Activated CD4-positive, alpha-beta T cell treated with anti-CD3 and anti-CD28 coated beads, Interleukin-2, amount 10 ng/mL, durations not matched to agents 7 days and 5 days (primary cell): ENCODE data around the gene MRPL19. TPM values are rescaled to one million over a fixed set of nuclear protein-coding genes. Genes with fewer than 3 reads are reported as not detected.

ENCODE experiments used
- CTCF ChIA-PET: fragments of 350-600 bp; sonication (Branson Sonifier 250); formaldehyde crosslinking; loops from one replicate; lab custom pipeline; 2021; ENCODE audit warnings: antibody characterized with exemption; lab: Charles Lee
- POLR2A ChIA-PET: fragments of 350-600 bp; sonication (Branson Sonifier 250); formaldehyde crosslinking; loops from one replicate; lab custom pipeline; 2021; ENCODE audit warnings: antibody characterized with exemption; lab: Charles Lee
- DNase-seq: peaks from one replicate; pipeline ENCODE4 v3.0.0-alpha.2; 2020
- H3K27ac Mint-ChIP-seq: one replicate; pipeline ENCODE4 v1.8.0; 2021; ENCODE audit warnings: mild to moderate bottlenecking, moderate library complexity, mixed read lengths
- H3K27me3 Mint-ChIP-seq: one replicate; pipeline ENCODE4 v1.8.0; 2021; ENCODE audit warnings: mixed read lengths
- H3K36me3 Mint-ChIP-seq: one replicate; pipeline ENCODE4 v1.8.0; 2021; ENCODE audit warnings: low read depth, mixed read lengths
- H3K4me1 Mint-ChIP-seq: one replicate; pipeline ENCODE4 v1.8.0; 2021; ENCODE audit warnings: mixed read lengths
- H3K4me3 Mint-ChIP-seq: one replicate; pipeline ENCODE4 v1.8.0; 2021; ENCODE audit warnings: mild to moderate bottlenecking, moderate library complexity, mixed read lengths
- H3K9me3 Mint-ChIP-seq: one replicate; pipeline ENCODE4 v1.8.0; 2021; ENCODE audit warnings: mixed read lengths
- total RNA-seq, 2 experiments: library from RNA; stranded (reverse); gene quantifications; one replicate each; pipeline ENCODE4 v1.2.3, GENCODE V29; 2021

Gene MRPL19
- total RNA-seq: 10 to 100 TPM; 33.9 to 38.3 TPM

- ChIA-PET POLR2A (interaction anchor here (0.7 kb wide), 1 partner anchor 809 kb away, joined by 3 read pairs; no protein-coding TSS in a partner anchor), CTCF (interaction anchor here (2.6 kb wide), 2 partner anchors 10 to 64 kb away, joined by 11 to 14 read pairs; partner anchors contain the start of gene GCFC2)
- Mint-ChIP-seq H3K27me3 (no peaks in the 10 kb centered on the region), H3K4me3 (peak within 1 kb of the TSS; percentile 94), H3K36me3 (peaks cover 26% of the 10 kb centered on the region), H3K4me1 (peaks cover 33% of the 10 kb centered on the region), H3K9me3 (no peaks in the 10 kb centered on the region), H3K27ac (peak within 1 kb of the TSS; percentile 95)
- DNase-seq: peak; percentile 86
Observed at GRCh38 chr2:75646583-75647425, at the start of gene MRPL19. Gene MRPL19 (plus strand): TSS chr2:75646783. CDS start chr2:75646808, 25 bp downstream.

- no peak for DNase-seq
- no peak overlapping the region for H3K4me3 Mint-ChIP-seq
- H3K4me1 Mint-ChIP-seq: no peaks in the 10 kb centered on the region
- peaks cover 10% of the 10 kb centered on the region for H3K27me3 Mint-ChIP-seq
- no peaks in the 10 kb centered on the region for H3K9me3 Mint-ChIP-seq
- H3K36me3 Mint-ChIP-seq: no peaks in the 10 kb centered on the region
- H3K27ac Mint-ChIP-seq: no peak overlapping the region
- ChIA-PET POLR2A (no interaction called here), CTCF (interaction anchor here (0.6 kb wide), 1 partner anchor 462 kb away, joined by 5 read pairs; no protein-coding TSS in a partner anchor)
Observed at GRCh38 chr2:75596784-75597183, 49.8 kb upstream of the MRPL19 start.

GRCh38 chr2:75597949-75598348, 48.6 kb upstream of the MRPL19 start:
- Mint-ChIP-seq H3K36me3 (no peaks in the 10 kb centered on the region), H3K4me3 (no peak overlapping the region), H3K27me3 (peaks cover 10% of the 10 kb centered on the region), H3K4me1 (no peaks in the 10 kb centered on the region), H3K27ac (no peak overlapping the region), H3K9me3 (no peaks in the 10 kb centered on the region)
- CTCF ChIA-PET: no interaction called here
- POLR2A ChIA-PET: no interaction called here
- DNase-seq: no peak

- H3K27me3 Mint-ChIP-seq: peaks cover 10% of the 10 kb centered on the region
- no peaks in the 10 kb centered on the region for H3K36me3 Mint-ChIP-seq
- POLR2A ChIA-PET: no interaction called here
- no peak overlapping the region for H3K4me3 Mint-ChIP-seq
- no peaks in the 10 kb centered on the region for H3K4me1 Mint-ChIP-seq
- DNase-seq: no peak
- no peaks in the 10 kb centered on the region for H3K9me3 Mint-ChIP-seq
- CTCF ChIA-PET: no interaction called here
- H3K27ac Mint-ChIP-seq: no peak overlapping the region
Observed at GRCh38 chr2:75598589-75599155, 47.9 kb upstream of the MRPL19 start.

- Mint-ChIP-seq H3K36me3 (no peaks in the 10 kb centered on the region), H3K27ac (no peak overlapping the region), H3K4me3 (no peak overlapping the region), H3K4me1 (no peaks in the 10 kb centered on the region), H3K27me3 (peaks cover 23% of the 10 kb centered on the region), H3K9me3 (no peaks in the 10 kb centered on the region)
- CTCF ChIA-PET: interaction anchor here (1.5 kb wide), 1 partner anchor 8 kb away, joined by 5 read pairs; no protein-coding TSS in a partner anchor
- DNase-seq: no peak
- POLR2A ChIA-PET: no interaction called here
Observed at GRCh38 chr2:75600461-75601011, 46.0 kb upstream of the MRPL19 start.

GRCh38 chr2:75602724-75603342, 43.8 kb upstream of the MRPL19 start:
- POLR2A ChIA-PET: no interaction called here
- no peaks in the 10 kb centered on the region for H3K9me3 Mint-ChIP-seq
- no peak overlapping the region for H3K4me3 Mint-ChIP-seq
- no peak overlapping the region for H3K27ac Mint-ChIP-seq
- H3K27me3 Mint-ChIP-seq: peaks cover 35% of the 10 kb centered on the region
- no peak for DNase-seq
- no peaks in the 10 kb centered on the region for H3K4me1 Mint-ChIP-seq
- no peaks in the 10 kb centered on the region for H3K36me3 Mint-ChIP-seq
- CTCF ChIA-PET: no interaction called here

GRCh38 chr2:75603477-75603876, 43.1 kb upstream of the MRPL19 start:
- Mint-ChIP-seq H3K27ac (no peak overlapping the region), H3K36me3 (no peaks in the 10 kb centered on the region), H3K27me3 (peaks cover 40% of the 10 kb centered on the region), H3K9me3 (no peaks in the 10 kb centered on the region), H3K4me1 (no peaks in the 10 kb centered on the region), H3K4me3 (no peak overlapping the region)
- ChIA-PET POLR2A (no interaction called here), CTCF (no interaction called here)
- no peak for DNase-seq

GRCh38 chr2:75604484-75604883, 42.1 kb upstream of the MRPL19 start:
- Mint-ChIP-seq H3K27ac (no peak overlapping the region), H3K9me3 (no peaks in the 10 kb centered on the region), H3K36me3 (no peaks in the 10 kb centered on the region), H3K4me3 (no peak overlapping the region), H3K4me1 (no peaks in the 10 kb centered on the region), H3K27me3 (peaks cover 43% of the 10 kb centered on the region)
- ChIA-PET POLR2A (no interaction called here), CTCF (interaction anchor here (0.8 kb wide), 1 partner anchor 14 kb away, joined by 3 read pairs; no protein-coding TSS in a partner anchor)
- DNase-seq: no peak

- peaks cover 46% of the 10 kb centered on the region for H3K27me3 Mint-ChIP-seq
- CTCF ChIA-PET: interaction anchor here (0.6 kb wide), 1 partner anchor 124 kb away, joined by 4 read pairs; no protein-coding TSS in a partner anchor
- H3K9me3 Mint-ChIP-seq: no peaks in the 10 kb centered on the region
- POLR2A ChIA-PET: no interaction called here
- no peak overlapping the region for H3K4me3 Mint-ChIP-seq
- no peak for DNase-seq
- no peak overlapping the region for H3K27ac Mint-ChIP-seq
- H3K36me3 Mint-ChIP-seq: no peaks in the 10 kb centered on the region
- H3K4me1 Mint-ChIP-seq: no peaks in the 10 kb centered on the region
Observed at GRCh38 chr2:75605770-75606529, 40.6 kb upstream of the MRPL19 start.

- no peak overlapping the region for H3K4me3 Mint-ChIP-seq
- DNase-seq: no peak
- no peak overlapping the region for H3K27ac Mint-ChIP-seq
- H3K4me1 Mint-ChIP-seq: no peaks in the 10 kb centered on the region
- peaks cover 44% of the 10 kb centered on the region for H3K27me3 Mint-ChIP-seq
- POLR2A ChIA-PET: no interaction called here
- CTCF ChIA-PET: no interaction called here
- no peaks in the 10 kb centered on the region for H3K36me3 Mint-ChIP-seq
- H3K9me3 Mint-ChIP-seq: no peaks in the 10 kb centered on the region
Observed at GRCh38 chr2:75606761-75607399, 39.7 kb upstream of the MRPL19 start.

GRCh38 chr2:75607400-75607798, 39.2 kb upstream of the MRPL19 start:
- no peak overlapping the region for H3K4me3 Mint-ChIP-seq
- DNase-seq: no peak
- POLR2A ChIA-PET: no interaction called here
- peaks cover 44% of the 10 kb centered on the region for H3K27me3 Mint-ChIP-seq
- H3K27ac Mint-ChIP-seq: no peak overlapping the region
- CTCF ChIA-PET: no interaction called here
- H3K36me3 Mint-ChIP-seq: no peaks in the 10 kb centered on the region
- no peaks in the 10 kb centered on the region for H3K9me3 Mint-ChIP-seq
- H3K4me1 Mint-ChIP-seq: no peaks in the 10 kb centered on the region
